Limb (tissue), 2 donors: ENCODE data around the gene ERCC6L.
A peak's percentile ranks its signal among the peaks of the same experiment; 100 is the strongest.

Experiments used
- DNase-seq, 2 donors: peaks; one replicate each; pipeline ENCODE4 v3.0.0-alpha.2; 2016; ENCODE audit errors: extremely low spot score in 2 of 2

The ERCC6L gene, protein sequence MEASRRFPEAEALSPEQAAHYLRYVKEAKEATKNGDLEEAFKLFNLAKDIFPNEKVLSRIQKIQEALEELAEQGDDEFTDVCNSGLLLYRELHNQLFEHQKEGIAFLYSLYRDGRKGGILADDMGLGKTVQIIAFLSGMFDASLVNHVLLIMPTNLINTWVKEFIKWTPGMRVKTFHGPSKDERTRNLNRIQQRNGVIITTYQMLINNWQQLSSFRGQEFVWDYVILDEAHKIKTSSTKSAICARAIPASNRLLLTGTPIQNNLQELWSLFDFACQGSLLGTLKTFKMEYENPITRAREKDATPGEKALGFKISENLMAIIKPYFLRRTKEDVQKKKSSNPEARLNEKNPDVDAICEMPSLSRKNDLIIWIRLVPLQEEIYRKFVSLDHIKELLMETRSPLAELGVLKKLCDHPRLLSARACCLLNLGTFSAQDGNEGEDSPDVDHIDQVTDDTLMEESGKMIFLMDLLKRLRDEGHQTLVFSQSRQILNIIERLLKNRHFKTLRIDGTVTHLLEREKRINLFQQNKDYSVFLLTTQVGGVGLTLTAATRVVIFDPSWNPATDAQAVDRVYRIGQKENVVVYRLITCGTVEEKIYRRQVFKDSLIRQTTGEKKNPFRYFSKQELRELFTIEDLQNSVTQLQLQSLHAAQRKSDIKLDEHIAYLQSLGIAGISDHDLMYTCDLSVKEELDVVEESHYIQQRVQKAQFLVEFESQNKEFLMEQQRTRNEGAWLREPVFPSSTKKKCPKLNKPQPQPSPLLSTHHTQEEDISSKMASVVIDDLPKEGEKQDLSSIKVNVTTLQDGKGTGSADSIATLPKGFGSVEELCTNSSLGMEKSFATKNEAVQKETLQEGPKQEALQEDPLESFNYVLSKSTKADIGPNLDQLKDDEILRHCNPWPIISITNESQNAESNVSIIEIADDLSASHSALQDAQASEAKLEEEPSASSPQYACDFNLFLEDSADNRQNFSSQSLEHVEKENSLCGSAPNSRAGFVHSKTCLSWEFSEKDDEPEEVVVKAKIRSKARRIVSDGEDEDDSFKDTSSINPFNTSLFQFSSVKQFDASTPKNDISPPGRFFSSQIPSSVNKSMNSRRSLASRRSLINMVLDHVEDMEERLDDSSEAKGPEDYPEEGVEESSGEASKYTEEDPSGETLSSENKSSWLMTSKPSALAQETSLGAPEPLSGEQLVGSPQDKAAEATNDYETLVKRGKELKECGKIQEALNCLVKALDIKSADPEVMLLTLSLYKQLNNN

GRCh38 chrX:72238721-72239475 is at the start of gene ERCC6L:
ERCC6L (minus strand) TSS chrX:72239027; CDS start chrX:72238911, 116 bp downstream.
- peak; percentile 77 to 91 for DNase-seq

DNA sequence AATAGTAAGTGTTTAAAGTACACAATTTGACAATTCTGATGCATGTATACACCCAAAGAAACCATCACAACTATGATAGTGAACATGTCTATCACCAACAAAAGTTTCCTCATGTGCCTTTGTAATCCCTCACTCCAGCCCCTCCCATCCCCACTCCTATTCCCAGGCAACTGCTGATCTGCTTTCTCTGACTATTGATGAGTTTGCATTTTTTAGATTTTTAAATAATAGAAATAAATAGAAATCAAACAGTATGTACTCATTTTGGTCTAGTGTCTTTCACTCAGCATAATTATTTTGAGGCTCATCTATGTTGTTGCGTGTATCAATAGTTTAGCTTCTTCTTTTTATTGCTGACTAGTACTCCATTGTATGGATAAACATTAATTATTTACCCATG is 43.5 kb upstream of the ERCC6L start:
- no peak for DNase-seq

DNA sequence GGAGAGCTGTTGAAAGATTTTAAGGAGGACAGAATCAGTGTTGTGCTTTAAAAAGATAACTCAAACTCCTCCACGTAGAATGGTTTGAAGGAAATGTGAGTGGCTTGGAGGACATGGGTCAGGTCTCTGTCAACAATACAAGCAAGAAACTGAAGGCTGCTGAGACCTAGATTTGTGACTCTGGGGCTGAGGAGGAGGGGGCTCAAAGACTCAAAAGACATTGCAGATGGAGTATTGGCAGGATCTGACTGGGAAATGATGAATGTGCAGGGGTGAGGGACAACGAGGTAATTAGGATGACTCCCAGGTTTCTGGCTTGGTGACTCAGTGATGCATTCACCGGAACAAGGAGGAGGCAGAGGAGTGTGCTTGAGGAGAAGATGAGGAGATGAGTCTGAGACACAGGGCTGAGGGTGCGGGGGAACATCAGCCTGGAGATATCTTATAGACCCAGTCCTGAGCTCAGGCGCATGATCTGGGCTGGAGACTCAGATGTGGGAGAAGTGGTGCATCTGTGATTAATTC is 41.6 kb upstream of the ERCC6L start:
- DNase-seq: no peak

DNA sequence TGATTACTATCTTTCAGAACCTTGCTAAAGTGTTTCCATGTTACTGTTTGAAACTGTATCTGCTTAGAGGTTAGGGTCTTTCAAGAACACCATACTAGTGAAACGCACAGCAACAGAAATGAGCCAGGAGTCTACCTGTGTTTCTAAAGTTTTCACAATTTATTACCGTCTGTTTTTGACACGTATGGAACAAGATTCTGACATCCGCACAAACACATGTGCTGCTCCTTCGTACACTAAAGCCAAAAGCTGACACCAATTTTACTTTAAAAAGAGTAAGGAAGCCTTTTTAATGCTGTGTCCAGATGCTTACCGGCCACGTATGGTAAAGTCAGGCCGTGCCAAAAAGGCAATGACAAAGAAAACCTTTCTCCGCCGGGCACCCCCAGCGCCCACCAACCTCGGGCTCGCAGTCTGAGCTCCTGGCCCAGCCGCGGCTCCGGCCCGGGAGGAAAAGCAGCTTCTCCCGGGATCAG is 37.7 kb upstream of the ERCC6L start:
- no peak for DNase-seq

- no peak for DNase-seq
Observed at GRCh38 chrX:72274526-72274925, 35.7 kb upstream of the ERCC6L start.

DNA sequence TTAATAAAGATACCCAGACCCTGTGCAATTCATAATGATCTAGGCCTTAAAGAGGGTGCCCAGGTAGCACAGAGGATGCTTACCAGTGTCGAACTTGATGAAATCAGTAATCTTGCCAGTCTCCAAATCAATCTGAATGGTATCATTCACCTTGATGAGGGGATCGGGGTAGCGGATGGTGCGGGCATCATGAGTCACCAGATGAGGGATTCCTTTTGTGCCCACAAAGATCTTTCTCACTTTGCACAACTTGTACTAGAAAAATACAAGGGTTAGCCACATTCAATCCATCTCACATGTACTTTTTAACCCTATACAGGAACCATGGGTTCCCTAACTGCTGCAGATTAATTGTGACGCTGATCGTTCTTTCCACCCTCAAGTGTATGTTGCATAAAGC is 34.9 kb upstream of the ERCC6L start:
- no peak for DNase-seq

GRCh38 chrX:72272868-72273267 is 34.0 kb upstream of the ERCC6L start:
- DNase-seq: no peak

GRCh38 chrX:72271812-72272211 is 33.0 kb upstream of the ERCC6L start:
- no peak for DNase-seq

DNA sequence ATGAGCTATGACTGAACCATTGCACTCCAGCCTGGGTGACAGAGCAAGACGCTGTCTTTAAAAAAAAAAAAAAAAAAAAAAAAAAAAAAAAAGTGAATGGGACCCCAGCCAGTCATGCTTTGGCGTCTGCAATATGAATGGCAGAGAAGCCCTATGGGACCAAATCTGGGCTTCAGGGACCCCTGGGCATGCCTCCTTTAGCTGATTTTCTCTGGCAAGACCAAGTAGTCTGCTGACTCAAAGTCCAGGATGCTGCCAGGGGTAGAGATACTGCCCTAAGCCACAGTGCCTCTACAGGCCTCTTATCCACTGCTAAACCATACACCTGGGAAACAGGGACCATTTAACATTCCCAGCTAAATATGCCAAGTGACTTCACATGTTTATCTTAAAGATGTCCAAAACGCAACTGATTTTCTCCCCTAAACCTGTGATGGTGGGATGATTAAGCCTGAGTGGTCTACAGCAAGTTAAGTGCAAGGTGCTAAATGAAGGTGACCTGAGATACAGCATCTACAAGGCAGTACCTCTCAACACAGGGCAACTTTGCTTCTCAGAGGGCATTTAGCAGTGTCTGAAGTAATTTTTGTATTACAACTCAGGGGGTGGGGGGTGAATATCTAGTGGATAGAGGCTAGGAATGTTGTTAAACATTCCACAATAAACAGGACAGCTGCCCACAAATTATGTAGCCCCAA is 32.4 kb upstream of the ERCC6L start:
- DNase-seq: no peak

DNA sequence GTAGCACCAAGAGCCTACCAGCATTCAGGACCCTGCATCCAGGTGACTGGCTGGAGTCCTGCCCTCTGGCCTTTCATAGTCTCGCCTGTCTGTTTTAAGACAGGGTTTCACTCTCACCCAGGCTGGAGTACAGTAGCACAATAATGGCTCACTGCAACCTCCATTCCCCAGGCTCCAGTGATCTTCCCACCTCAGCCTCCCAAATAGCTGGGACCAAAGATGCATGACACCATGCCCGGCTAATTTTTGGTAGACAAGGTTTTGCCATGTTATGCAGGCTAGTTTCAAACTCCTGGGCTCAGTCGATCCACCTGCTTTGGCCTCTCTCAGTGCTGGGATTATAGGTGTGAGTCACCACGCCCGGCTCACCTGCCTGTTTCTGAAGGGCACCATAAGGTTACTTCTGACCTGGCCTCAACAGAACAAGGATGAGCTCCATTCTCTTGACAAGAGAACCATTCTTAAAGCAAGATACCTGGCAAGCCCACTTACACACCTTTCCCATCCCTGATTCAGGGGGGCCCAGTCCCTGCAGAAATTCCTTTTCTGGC is 31.6 kb upstream of the ERCC6L start:
- DNase-seq: no peak

DNA sequence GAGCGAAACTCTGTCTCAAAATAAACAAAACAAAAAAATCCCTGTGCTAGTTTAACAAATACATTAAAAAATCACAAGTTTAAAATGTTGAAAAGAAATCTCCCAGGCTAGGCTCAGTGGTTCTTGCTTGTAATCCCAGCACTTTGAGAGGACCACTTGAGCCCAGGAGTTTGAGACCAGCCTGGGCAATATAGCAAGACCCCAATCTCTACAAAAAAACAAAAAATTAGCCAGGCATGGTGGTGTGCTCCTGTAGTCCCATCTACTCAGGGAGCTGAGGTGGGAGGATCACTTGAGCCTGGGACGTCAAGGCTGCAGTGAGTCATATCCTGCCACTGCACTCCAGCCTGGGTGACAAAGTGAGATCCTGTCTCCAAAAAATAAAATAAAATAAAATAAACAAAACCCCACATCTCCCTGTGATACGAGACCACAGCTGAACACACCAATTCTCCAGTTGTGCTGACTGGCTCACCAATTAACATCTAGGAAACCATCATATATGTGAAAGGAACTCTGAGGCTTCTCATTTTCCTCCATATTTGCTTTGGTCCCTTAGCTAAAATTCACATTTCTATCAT is 30.9 kb upstream of the ERCC6L start:
- DNase-seq: no peak

DNA sequence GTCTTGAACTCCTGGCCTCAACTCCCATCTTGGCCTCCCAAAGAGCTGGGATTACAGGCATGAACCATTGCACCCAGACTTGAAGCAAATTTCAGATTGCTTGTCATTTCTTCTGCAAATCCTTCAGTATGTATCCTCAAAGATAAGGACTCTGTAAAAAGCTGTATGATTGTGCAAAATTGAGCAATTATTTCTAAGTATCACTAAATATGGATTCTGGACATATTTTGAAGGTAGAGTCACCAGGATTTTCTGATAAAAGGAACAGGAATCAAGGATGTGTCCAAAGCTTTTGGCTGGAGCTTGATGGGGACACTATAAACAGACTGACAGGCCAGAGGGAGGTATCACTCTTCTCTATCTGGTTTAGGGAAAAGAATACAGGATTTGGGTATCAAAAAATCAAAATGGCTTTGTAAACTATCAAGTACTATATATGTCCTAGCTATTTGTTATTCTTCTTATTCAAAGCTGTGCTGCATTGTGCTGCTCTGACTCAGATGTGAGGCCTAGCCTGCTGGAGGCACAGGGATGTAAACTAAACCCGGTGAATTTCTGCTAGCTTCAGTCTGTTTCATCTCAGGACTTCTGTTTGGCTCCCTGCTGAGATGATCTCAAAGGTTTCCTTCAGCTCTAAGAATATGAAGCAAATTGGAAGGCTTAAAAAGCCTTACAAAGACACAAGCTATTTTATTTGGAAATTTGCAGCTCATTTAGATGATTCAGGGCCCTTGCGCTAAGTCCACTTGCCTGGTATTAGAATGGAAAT is 30.0 kb upstream of the ERCC6L start:
- no peak for DNase-seq

GRCh38 chrX:72265263-72265662 is 26.4 kb upstream of the ERCC6L start:
- DNase-seq: no peak

GRCh38 chrX:72262077-72262476 is 23.2 kb upstream of the ERCC6L start:
- DNase-seq: no peak

DNA sequence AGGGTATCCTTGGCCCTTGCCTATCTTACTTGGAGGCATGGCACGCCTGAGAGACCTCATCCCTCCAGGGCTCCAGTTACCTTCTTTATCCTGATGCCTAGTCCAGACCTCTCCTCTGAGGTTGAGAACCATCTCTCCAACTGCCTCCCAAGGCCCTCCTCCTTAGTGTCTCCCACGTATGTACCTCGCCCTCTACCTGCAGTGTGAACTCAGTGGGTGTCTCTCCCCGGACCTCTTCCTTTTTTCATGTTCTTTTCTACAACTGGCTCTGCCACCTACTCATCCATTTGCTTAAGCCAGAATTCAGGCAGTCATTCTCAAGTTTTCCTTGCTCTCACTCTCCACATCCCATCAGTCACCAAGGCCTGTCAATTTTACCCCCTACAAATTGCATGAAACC is 21.6 kb upstream of the ERCC6L start:
- no peak for DNase-seq

GRCh38 chrX:72258174-72258573 is 19.3 kb upstream of the ERCC6L start:
- DNase-seq: no peak

DNA sequence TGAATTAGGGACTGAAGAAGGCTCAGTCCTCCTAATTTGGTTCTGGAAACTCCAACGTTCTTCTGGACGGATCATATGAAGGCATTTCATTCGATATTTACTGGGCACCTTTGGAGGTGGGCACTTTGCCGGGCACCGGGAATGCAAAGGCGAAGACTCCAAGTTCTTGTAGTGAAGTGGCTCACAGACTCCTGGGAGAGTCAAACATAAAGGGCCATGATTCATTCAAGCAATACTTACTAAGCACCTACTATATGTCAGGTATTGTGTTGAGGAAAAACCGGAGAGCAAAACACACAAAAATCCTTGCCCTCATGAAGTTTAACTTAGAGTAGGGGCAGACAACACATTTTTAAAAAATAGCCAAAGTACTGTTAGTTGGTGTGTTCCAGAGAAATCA is 17.0 kb upstream of the ERCC6L start:
- no peak for DNase-seq

DNA sequence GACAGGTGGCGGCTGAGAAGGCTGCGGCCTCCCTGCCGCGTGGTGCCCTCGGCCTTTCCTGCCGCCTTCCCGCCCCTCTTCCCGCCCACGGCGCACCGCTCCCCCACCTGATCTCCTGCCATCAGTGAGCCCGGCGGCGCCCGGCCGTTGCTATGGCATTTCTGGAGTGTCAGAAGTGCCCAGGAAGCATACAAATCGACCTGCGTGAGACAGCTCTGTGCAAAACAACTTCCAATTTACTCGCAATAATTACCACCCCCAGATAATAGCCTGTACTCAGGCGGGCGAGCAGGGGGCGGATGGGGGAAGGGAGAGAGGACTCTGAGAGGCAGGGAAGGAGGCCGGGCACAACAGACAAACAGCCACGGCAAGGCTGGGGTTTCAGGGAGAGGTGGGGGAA is 16.6 kb upstream of the ERCC6L start:
- peak in 1 of 2 donors; percentile 36 for DNase-seq

DNA sequence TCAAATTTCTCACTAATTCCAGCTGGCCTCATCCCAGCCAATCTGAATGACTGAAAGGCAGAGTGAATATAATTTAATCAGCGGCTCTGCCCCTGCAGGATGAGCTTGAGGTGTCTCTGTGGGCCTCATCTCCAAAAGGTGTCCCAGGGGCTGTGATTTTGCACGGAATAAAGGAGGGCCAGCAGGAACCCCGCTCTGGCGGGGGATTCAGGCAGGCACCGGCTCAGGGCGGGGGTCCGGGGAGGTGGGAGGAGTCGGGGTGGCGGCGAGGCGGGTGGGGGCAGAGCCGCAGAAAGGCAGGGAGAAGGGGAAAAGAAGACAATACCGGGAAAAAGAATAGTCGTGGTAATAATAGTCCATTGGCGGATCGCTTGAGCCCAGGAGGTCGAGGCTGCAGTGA is 16.0 kb upstream of the ERCC6L start:
- peak in 1 of 2 donors; percentile 34 for DNase-seq
